Type B pancreatic cell (in vitro differentiated cells): Measurements from ENCODE around the gene COL26A1. TPM values are rescaled to one million over a fixed set of nuclear protein-coding genes. Genes with fewer than 3 reads are reported as not detected.
"Not testable (repeated sequence)": the region's sequence is repeated elsewhere in the genome, so short reads cannot be mapped to it uniquely, and the experiment has no call there.

ENCODE experiments used
- DNase-seq: peaks from one replicate; pipeline ENCODE4 v3.0.0; 2021; ENCODE audit warnings: mixed read lengths; ENCODE audit not compliant: unreplicated experiment; ENCODE audit errors: extremely low spot score
- H3K27ac Mint-ChIP-seq: 2 replicates; pipeline ENCODE4 v1.8.0; 2021; ENCODE audit warnings: mild to moderate bottlenecking, mixed read lengths
- H3K27me3 Mint-ChIP-seq: 2 replicates; pipeline ENCODE4 v1.8.0; 2021; ENCODE audit warnings: mixed read lengths
- H3K36me3 Mint-ChIP-seq: 2 replicates; pipeline ENCODE4 v1.8.0; 2021; ENCODE audit warnings: mixed read lengths
- H3K4me1 Mint-ChIP-seq: one replicate; pipeline ENCODE4 v1.8.0; 2021; ENCODE audit warnings: mixed read lengths; ENCODE audit not compliant: unreplicated experiment
- H3K4me3 Mint-ChIP-seq: 2 replicates; pipeline ENCODE4 v1.8.0; 2021; ENCODE audit warnings: mild to moderate bottlenecking, mixed read lengths
- H3K9me3 Mint-ChIP-seq: 2 replicates; pipeline ENCODE4 v1.8.0; 2021; ENCODE audit warnings: mixed read lengths
- total RNA-seq: library from RNA; stranded (reverse); gene quantifications from 2 replicates; pipeline ENCODE4 v1.2.1, GENCODE V29; 2021; ENCODE audit warnings: low replicate concordance
- TF ChIP-seq, protein P1 (sequence below): fragments of 200-600 bp; sonication (generic); conservative IDR thresholded peaks from 2 replicates; pipeline ENCODE4 v1.5.0; 2021; ENCODE audit warnings: antibody characterized with exemption, mild to moderate bottlenecking

The COL26A1 gene
- total RNA-seq, 1 donor from 2014 or later: 47.9 TPM

GRCh38 chr7:101422356-101423195, 59.9 kb downstream of the COL26A1 start:
- Mint-ChIP-seq H3K4me3 (no peak overlapping the region), H3K27me3 (no peaks in the 10 kb centered on the region)

GRCh38 chr7:101426303-101427011, 63.8 kb downstream of the COL26A1 start:
- Mint-ChIP-seq H3K36me3 (peaks cover 4% of the 10 kb centered on the region), H3K9me3 (no peaks in the 10 kb centered on the region), H3K4me1 (peaks cover 4% of the 10 kb centered on the region), H3K4me3 (no peak overlapping the region), H3K27me3 (no peaks in the 10 kb centered on the region), H3K27ac (no peak overlapping the region)
- DNase-seq: no peak
- TF ChIP-seq, protein P1, sequence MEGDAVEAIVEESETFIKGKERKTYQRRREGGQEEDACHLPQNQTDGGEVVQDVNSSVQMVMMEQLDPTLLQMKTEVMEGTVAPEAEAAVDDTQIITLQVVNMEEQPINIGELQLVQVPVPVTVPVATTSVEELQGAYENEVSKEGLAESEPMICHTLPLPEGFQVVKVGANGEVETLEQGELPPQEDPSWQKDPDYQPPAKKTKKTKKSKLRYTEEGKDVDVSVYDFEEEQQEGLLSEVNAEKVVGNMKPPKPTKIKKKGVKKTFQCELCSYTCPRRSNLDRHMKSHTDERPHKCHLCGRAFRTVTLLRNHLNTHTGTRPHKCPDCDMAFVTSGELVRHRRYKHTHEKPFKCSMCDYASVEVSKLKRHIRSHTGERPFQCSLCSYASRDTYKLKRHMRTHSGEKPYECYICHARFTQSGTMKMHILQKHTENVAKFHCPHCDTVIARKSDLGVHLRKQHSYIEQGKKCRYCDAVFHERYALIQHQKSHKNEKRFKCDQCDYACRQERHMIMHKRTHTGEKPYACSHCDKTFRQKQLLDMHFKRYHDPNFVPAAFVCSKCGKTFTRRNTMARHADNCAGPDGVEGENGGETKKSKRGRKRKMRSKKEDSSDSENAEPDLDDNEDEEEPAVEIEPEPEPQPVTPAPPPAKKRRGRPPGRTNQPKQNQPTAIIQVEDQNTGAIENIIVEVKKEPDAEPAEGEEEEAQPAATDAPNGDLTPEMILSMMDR: no peak

More at GRCh38 chr7:101422356-101423195, 59.9 kb downstream of the COL26A1 start:
- TF ChIP-seq, protein P1: no peak
- no peak for DNase-seq
- Mint-ChIP-seq H3K9me3 (no peaks in the 10 kb centered on the region), H3K27ac (no peak overlapping the region), H3K36me3 (peaks cover 5% of the 10 kb centered on the region), H3K4me1 (peaks cover 5% of the 10 kb centered on the region)

DNA sequence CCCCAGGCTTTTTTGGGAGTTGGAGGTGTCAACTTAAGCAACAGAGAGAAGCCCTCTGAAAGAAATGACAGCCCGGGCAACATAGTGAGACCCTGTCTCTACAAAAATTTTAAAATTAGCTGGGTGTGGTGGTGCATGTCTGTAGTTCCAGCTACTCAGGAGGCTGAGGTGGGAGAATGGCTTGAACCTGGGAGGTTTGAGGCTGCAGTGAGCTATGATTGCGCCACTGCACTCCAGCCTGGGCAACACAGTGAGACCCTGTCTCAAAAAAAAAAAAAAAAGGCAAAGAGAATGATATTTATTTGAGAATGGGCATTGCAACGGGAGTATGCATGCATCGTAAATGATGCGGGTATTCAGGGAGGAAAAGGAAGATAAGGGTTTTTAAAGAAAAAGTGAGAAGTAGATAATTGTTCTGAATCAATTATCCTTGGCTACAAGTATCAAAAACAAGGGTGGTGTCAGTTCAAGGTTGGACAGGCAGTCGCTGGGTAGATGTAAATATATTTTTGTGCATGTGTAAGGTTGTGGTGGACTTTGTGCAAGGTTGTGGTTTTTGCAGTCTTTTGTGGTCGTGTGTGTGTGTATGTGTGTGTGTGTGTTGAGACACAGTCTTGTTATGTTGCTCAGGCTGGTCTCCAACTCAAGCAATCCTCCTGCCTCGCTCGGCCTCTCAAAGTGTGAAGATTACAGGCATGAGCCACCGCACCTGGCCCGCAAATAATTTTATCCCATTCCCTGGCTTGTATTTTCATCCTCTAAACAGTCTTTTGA, 65.6 kb downstream of the COL26A1 start:
- Mint-ChIP-seq H3K9me3 (no peaks in the 10 kb centered on the region), H3K4me3 (no peak overlapping the region), H3K36me3 (no peaks in the 10 kb centered on the region), H3K27ac (no peak overlapping the region), H3K4me1 (no peaks in the 10 kb centered on the region), H3K27me3 (no peaks in the 10 kb centered on the region)
- TF ChIP-seq, protein P1: no peak
- DNase-seq: no peak

- H3K9me3 Mint-ChIP-seq: no peaks in the 10 kb centered on the region
- TF ChIP-seq, protein P1: no peak
- no peak for DNase-seq
- no peak overlapping the region for H3K4me3 Mint-ChIP-seq
- peaks cover 9% of the 10 kb centered on the region for H3K4me1 Mint-ChIP-seq
- no peak overlapping the region for H3K27ac Mint-ChIP-seq
- H3K36me3 Mint-ChIP-seq: no peaks in the 10 kb centered on the region
- no peaks in the 10 kb centered on the region for H3K27me3 Mint-ChIP-seq
Observed at GRCh38 chr7:101432316-101432715, 69.6 kb downstream of the COL26A1 start.

DNA sequence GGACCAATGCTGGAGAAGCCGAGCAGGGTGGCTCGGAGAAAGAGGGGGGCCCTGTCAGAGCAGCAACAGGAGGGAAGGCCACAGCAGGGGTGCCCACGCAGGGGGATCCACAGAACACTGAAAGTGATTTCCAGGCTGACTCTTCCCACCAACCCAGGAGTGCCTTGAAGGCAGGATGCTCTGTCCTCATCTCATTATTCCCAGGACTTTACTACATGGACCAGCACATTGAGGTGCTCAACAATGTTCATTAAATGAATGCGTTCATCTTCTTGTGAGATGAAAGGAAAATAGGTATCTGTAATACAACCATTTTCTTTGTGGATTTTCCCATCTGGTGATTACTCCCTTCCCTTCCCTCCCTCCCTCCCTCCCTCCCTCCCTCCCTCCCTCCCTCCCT, 71.0 kb downstream of the COL26A1 start:
- DNase-seq: no peak
- H3K36me3 Mint-ChIP-seq: no peaks in the 10 kb centered on the region
- H3K4me1 Mint-ChIP-seq: peaks cover 9% of the 10 kb centered on the region
- no peak overlapping the region for H3K27ac Mint-ChIP-seq
- TF ChIP-seq, protein P1: no peak
- H3K9me3 Mint-ChIP-seq: no peaks in the 10 kb centered on the region
- no peaks in the 10 kb centered on the region for H3K27me3 Mint-ChIP-seq
- no peak overlapping the region for H3K4me3 Mint-ChIP-seq

DNA sequence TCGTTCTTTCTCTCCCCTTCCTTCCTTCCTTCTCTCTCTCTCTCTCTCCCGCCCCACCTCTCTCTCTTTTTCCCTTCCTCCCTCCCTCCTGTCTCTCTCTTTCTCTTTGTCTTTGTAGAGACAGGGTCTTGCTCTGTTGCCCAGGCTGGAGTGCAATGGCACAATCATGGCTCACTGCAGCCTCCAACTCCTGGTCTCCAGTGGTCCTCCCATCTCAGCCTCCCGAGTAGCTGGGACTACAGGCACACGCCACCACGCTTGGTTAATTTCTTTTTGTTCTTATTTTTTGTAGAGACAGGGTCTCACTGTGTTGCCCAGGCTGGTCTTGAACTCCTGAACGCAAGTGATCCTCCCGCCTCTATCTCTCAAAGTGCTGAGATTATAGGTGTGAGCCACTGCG, 71.5 kb downstream of the COL26A1 start:
- H3K9me3 Mint-ChIP-seq, DNase-seq, H3K27ac Mint-ChIP-seq, H3K36me3 Mint-ChIP-seq, H3K27me3 Mint-ChIP-seq, H3K4me3 Mint-ChIP-seq, H3K4me1 Mint-ChIP-seq: not testable (repeated sequence)
